Measurements from ENCODE around the gene STK38. TPM values are rescaled to one million over a fixed set of nuclear protein-coding genes. Genes with fewer than 3 reads are reported as not detected.

The STK38 gene
- total and polyA plus RNA-seq, 4 donors: 9.3 to 21.8 (median 12.3) TPM

DNA sequence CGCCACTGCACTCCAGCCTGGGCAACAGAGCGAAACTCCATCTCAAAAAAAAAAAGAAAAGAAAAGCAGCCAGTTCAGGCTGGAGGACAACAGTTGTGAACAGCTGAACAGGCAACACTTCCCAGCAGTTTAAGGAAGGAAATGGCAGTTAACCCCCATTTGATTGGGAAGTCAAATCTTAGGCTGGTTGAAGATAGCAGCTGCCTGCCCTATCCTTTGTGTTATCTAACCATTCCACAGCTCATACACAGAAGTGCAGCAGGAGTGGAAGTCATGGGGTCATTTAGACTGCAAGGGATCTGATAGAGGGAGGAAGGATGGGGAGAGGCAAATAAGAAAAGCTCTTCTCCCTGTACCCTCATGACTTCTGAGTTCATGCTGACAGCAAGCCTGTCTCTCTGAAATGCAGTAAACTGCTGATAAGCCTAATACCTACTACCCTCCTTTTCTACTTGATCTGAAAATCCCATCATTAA lies 69.2 kb downstream of the STK38 start:
- H3K4me1 ChIP-seq (ENCODE audit: control insufficient read depth in 4 of 4, insufficient read depth in 4 of 4, low read length in 3 of 4): no peaks in the 10 kb centered on the region
- peaks cover 4 to 27% (median 22%) of the 10 kb centered on the region in 4 donors for H3K36me3 ChIP-seq (ENCODE audit: control insufficient read depth in 4 of 4, insufficient read depth in 3 of 4, low read depth in 1 of 4, low read length in 3 of 4)
- no peak overlapping the region for H3K4me3 ChIP-seq (ENCODE audit: low read depth in 1 of 3, low read length in 3 of 3)
- H3K9me3 ChIP-seq (ENCODE audit: control insufficient read depth in 4 of 4, low read length in 3 of 4): no peaks in the 10 kb centered on the region
- H3K9ac ChIP-seq (ENCODE audit: low read depth in 1 of 2, low read length in 2 of 2): no peak overlapping the region
- no peaks in the 10 kb centered on the region for H3K27me3 ChIP-seq (ENCODE audit: control insufficient read depth in 4 of 4, insufficient read depth in 4 of 4, low read length in 3 of 4)
- H3K27ac ChIP-seq (ENCODE audit: low read depth in 1 of 2, low read length in 2 of 2): no peak overlapping the region
- WGBS: 80% methylated on average over 2 of the region's 2 CpGs
- DNase-seq (ENCODE audit: low spot score): no peak
- TF ChIP-seq HNF4A (conservative IDR thresholded peaks at IDR 0.05): no peak
- TF ChIP-seq EGR1 (IDR thresholded peaks at IDR 0.05; ENCODE audit: low read depth in 2 of 2): no peak
- peak; percentile 27 for TF ChIP-seq NR2F2 (IDR thresholded peaks at IDR 0.05)
- no peak for TF ChIP-seq TAF1 (conservative IDR thresholded peaks at IDR 0.05)
- no peak for TF ChIP-seq YY1 (IDR thresholded peaks at IDR 0.05)

DNA sequence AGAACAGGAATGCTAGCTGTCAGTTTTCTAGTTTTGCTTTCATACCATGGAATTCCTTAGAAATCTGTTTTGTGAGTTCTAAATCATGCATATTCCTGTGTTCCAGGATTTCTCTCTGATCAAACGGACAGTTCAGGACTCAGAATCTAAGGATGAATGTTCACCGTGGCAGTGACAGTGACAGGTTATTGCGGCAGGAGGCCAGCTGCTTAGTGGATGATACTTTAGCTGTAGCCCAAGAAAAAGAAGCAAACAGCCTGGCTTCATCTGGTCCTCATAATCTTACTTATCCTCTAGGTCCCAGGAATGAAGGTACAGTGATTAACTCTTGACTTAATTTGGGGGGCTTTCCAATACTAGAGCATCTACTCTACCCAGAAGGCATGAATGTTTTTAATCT lies 77.3 kb downstream of the STK38 start:
- no peaks in the 10 kb centered on the region for H3K4me1 ChIP-seq (ENCODE audit: control insufficient read depth in 4 of 4, insufficient read depth in 4 of 4, low read length in 3 of 4)
- TF ChIP-seq FOXA1 (IDR thresholded peaks at IDR 0.05) (no peak), ZBTB33 (IDR thresholded peaks at IDR 0.05) (no peak), TAF1 (conservative IDR thresholded peaks at IDR 0.05) (no peak), YY1 (IDR thresholded peaks at IDR 0.05) (no peak), HNF4G (IDR thresholded peaks at IDR 0.05) (no peak), EGR1 (IDR thresholded peaks at IDR 0.05; ENCODE audit: low read depth in 2 of 2) (no peak), FOXA2 (IDR thresholded peaks at IDR 0.05) (no peak)
- H3K9me3 ChIP-seq (ENCODE audit: control insufficient read depth in 4 of 4, low read length in 3 of 4): no peaks in the 10 kb centered on the region
- no peaks in the 10 kb centered on the region for H3K27me3 ChIP-seq (ENCODE audit: control insufficient read depth in 4 of 4, insufficient read depth in 4 of 4, low read length in 3 of 4)
- 95% methylated on average over 3 of the region's 3 CpGs for WGBS
- peaks cover 5 to 15% (median 12%) of the 10 kb centered on the region in 4 donors for H3K36me3 ChIP-seq (ENCODE audit: control insufficient read depth in 4 of 4, insufficient read depth in 3 of 4, low read depth in 1 of 4, low read length in 3 of 4)
- H3K27ac ChIP-seq (ENCODE audit: low read depth in 1 of 2, low read length in 2 of 2): no peak overlapping the region
- no peak overlapping the region for H3K9ac ChIP-seq (ENCODE audit: low read depth in 1 of 2, low read length in 2 of 2)
- DNase-seq (ENCODE audit: low spot score): no peak
- H3K4me3 ChIP-seq (ENCODE audit: low read depth in 1 of 3, low read length in 3 of 3): no peak overlapping the region

DNA sequence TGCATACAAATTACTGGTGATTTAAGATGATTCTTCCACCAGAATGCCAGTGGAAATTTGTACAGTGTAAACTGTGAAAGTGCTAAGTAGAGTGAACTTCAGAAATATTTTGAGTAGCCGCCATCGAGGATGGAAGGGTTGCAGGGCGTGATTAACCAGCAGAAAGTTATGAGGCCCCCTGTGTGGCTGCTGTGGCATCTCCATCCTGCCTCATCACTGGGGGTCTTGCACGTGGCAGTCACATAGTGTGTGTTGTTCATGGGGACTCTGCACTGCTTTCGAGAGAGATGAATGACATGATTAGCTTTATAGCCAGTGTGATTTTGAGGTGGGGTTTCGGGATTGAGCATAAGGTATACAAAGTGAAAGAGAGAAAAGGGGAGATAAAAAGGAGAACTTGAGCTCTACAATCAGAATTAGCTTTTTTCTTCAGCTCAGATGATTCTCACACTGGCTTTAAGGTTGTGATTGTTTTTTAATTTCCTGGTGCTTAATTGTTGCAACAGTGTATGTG lies 78.1 kb downstream of the STK38 start:
- TF ChIP-seq YY1 (IDR thresholded peaks at IDR 0.05): no peak
- TF ChIP-seq GABPA (IDR thresholded peaks at IDR 0.05 in 1 of 2, conservative IDR thresholded peaks at IDR 0.05 in 1 of 2): no peak
- TF ChIP-seq ZBTB33 (IDR thresholded peaks at IDR 0.05): no peak
- TF ChIP-seq RXRA (IDR thresholded peaks at IDR 0.05): no peak
- no peak for TF ChIP-seq HNF4A (conservative IDR thresholded peaks at IDR 0.05)
- TF ChIP-seq REST (IDR thresholded peaks at IDR 0.05): no peak
- no peak for TF ChIP-seq HNF4G (IDR thresholded peaks at IDR 0.05)
- TF ChIP-seq CTCF (IDR thresholded peaks at IDR 0.05; ENCODE audit: low read depth, low read length, missing input control): no peak
- TF ChIP-seq, protein P1, sequence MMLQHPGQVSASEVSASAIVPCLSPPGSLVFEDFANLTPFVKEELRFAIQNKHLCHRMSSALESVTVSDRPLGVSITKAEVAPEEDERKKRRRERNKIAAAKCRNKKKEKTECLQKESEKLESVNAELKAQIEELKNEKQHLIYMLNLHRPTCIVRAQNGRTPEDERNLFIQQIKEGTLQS (IDR thresholded peaks at IDR 0.05): no peak
- TF ChIP-seq JUND (IDR thresholded peaks at IDR 0.05): no peak
- TF ChIP-seq FOXA1 (IDR thresholded peaks at IDR 0.05): no peak
- WGBS: 92% methylated on average over 6 of the region's 6 CpGs
- Histone ChIP-seq H3K27ac (ENCODE audit: low read depth in 1 of 2, low read length in 2 of 2) (no peak overlapping the region), H3K9me3 (ENCODE audit: control insufficient read depth in 4 of 4, low read length in 3 of 4) (no peaks in the 10 kb centered on the region), H3K4me1 (ENCODE audit: control insufficient read depth in 4 of 4, insufficient read depth in 4 of 4, low read length in 3 of 4) (no peaks in the 10 kb centered on the region), H3K4me3 (ENCODE audit: low read depth in 1 of 3, low read length in 3 of 3) (no peak overlapping the region), H3K36me3 (ENCODE audit: control insufficient read depth in 4 of 4, insufficient read depth in 3 of 4, low read depth in 1 of 4, low read length in 3 of 4) (peaks cover 5 to 10% (median 8%) of the 10 kb centered on the region in 4 donors), H3K9ac (ENCODE audit: low read depth in 1 of 2, low read length in 2 of 2) (no peak overlapping the region), H3K27me3 (ENCODE audit: control insufficient read depth in 4 of 4, insufficient read depth in 4 of 4, low read length in 3 of 4) (no peaks in the 10 kb centered on the region)
- DNase-seq (ENCODE audit: low spot score): no peak

Data from liver (tissue), 9 donors.